HEK293 (cell line): Measurements from ENCODE around the gene TBX3.

ENCODE experiments used
- CTCF ChIA-PET: fragments of 350-600 bp; formaldehyde crosslinking; extraction: SDS; loops from one replicate; lab custom pipeline; 2021; ENCODE audit warnings: antibody characterized with exemption; lab: Yijun Ruan, JAX
- POLR2A ChIA-PET: fragments of 300-600 bp; formaldehyde crosslinking; extraction: SDS; loops from one replicate; lab custom pipeline; 2020; ENCODE audit warnings: antibody characterized with exemption, inconsistent platforms; lab: Yijun Ruan, JAX
- H3K27ac ChIP-seq: fragments of 200-500 bp; sonication (Bioruptor generic); 2 replicates; pipeline ENCODE4 v1.5.1; 2014; ENCODE audit warnings: low read depth, low read length, control low read depth, inconsistent platforms; ENCODE audit errors: extremely low read depth
- H3K36me3 ChIP-seq, 2 experiments: fragments of 200-500 bp in 1 of 2; sonication (Bioruptor generic) in 1 of 2; 1 replicate in 1 of 2; 2 replicates in 1 of 2; pipeline ENCODE4 v1.5.1; 2014 to 2017; ENCODE audit warnings: inconsistent platforms in 2 of 2, low read length in 2 of 2; ENCODE audit not compliant: control insufficient read depth in 2 of 2, insufficient read depth in 1 of 2
- H3K4me1 ChIP-seq: fragments of 200-500 bp; sonication (Bioruptor generic); 2 replicates; pipeline ENCODE4 v1.5.1; 2014; ENCODE audit warnings: mild to moderate bottlenecking, low read length, inconsistent platforms; ENCODE audit not compliant: control insufficient read depth, insufficient read depth
- H3K4me3 ChIP-seq: 2 replicates; pipeline ENCODE4 v1.5.1; 2011; ENCODE audit warnings: low read depth, mild to moderate bottlenecking, control low read depth, low read length, moderate library complexity
- H3K9me3 ChIP-seq: fragments of 200-500 bp; sonication (Bioruptor generic); 2 replicates; pipeline ENCODE4 v1.5.1; 2014; ENCODE audit warnings: low read depth, low read length, inconsistent platforms; ENCODE audit not compliant: control insufficient read depth, insufficient read depth
- BCL11B ChIP-seq: fragments of 450-650 bp; formaldehyde crosslinking; IDR thresholded peaks from 2 replicates; pipeline ENCODE4 v1.5.1; 2016; ENCODE audit warnings: low read depth, missing biosample characterization, missing genetic modification characterization
- GLI2 ChIP-seq: fragments of 450-650 bp; formaldehyde crosslinking; IDR thresholded peaks from 2 replicates; pipeline ENCODE4; 2017; ENCODE audit warnings: missing biosample characterization, missing genetic modification characterization, low read depth, borderline replicate concordance
- GLI4 ChIP-seq: fragments of 450-650 bp; formaldehyde crosslinking; IDR thresholded peaks from 2 replicates; pipeline ENCODE4 v1.5.1; 2016; ENCODE audit warnings: missing biosample characterization, missing genetic modification characterization
- HOXC10 ChIP-seq: sonication (generic); formaldehyde crosslinking; IDR thresholded peaks from 2 replicates; pipeline ENCODE4 v1.8.1; 2023; ENCODE audit warnings: mild to moderate bottlenecking, missing genetic modification reagents
- KLF16 ChIP-seq: fragments of 450-650 bp; formaldehyde crosslinking; IDR thresholded peaks from 2 replicates; pipeline ENCODE4 v1.5.1; 2017; ENCODE audit warnings: missing biosample characterization, missing genetic modification characterization
- KLF7 ChIP-seq: fragments of 450-650 bp; formaldehyde crosslinking; IDR thresholded peaks from 2 replicates; pipeline ENCODE4 v1.5.1; 2016; ENCODE audit warnings: missing biosample characterization, missing genetic modification characterization, borderline replicate concordance
- OVOL3 ChIP-seq: fragments of 450-650 bp; formaldehyde crosslinking; IDR thresholded peaks from 2 replicates; pipeline ENCODE4 v1.5.1; 2016; ENCODE audit warnings: missing biosample characterization, missing genetic modification characterization
- RBAK ChIP-seq: fragments of 450-650 bp; formaldehyde crosslinking; IDR thresholded peaks from 2 replicates; pipeline ENCODE4 v1.5.1; 2016; ENCODE audit warnings: missing biosample characterization, missing genetic modification characterization
- TRIM28 ChIP-seq: IDR thresholded peaks from 2 replicates; pipeline ENCODE4 v1.6.1; 2011; ENCODE audit warnings: low read length, control low read depth, borderline replicate concordance
- ZEB2 ChIP-seq: fragments of 450-650 bp; formaldehyde crosslinking; IDR thresholded peaks from 2 replicates; pipeline ENCODE4 v1.5.1; 2016; ENCODE audit warnings: missing biosample characterization, missing genetic modification characterization
- ZFHX2 ChIP-seq: fragments of 450-650 bp; formaldehyde crosslinking; conservative IDR thresholded peaks from 2 replicates; pipeline ENCODE4 v1.5.1; 2016; ENCODE audit warnings: missing biosample characterization, missing genetic modification characterization
- ZNF133 ChIP-seq: fragments of 450-650 bp; formaldehyde crosslinking; IDR thresholded peaks from 2 replicates; pipeline ENCODE4 v1.5.1; 2016; ENCODE audit warnings: missing biosample characterization, missing genetic modification characterization
- ZNF221 ChIP-seq: fragments of 450-650 bp; formaldehyde crosslinking; IDR thresholded peaks from 2 replicates; pipeline ENCODE4 v1.5.1; 2017; ENCODE audit warnings: missing biosample characterization, missing genetic modification characterization, borderline replicate concordance
- ZNF354C ChIP-seq: fragments of 450-650 bp; formaldehyde crosslinking; IDR thresholded peaks from 2 replicates; pipeline ENCODE4 v1.5.1; 2016; ENCODE audit warnings: missing biosample characterization, missing genetic modification characterization, low read depth, borderline replicate concordance
- ZNF521 ChIP-seq: fragments of 450-650 bp; formaldehyde crosslinking; IDR thresholded peaks from 2 replicates; pipeline ENCODE4 v1.5.1; 2017; ENCODE audit warnings: missing biosample characterization, mild to moderate bottlenecking, missing genetic modification characterization
- ZNF626 ChIP-seq: fragments of 450-650 bp; sonication (Bioruptor Pico); formaldehyde crosslinking; IDR thresholded peaks from 2 replicates; pipeline ENCODE4 v1.5.1; 2018; ENCODE audit warnings: missing biosample characterization, missing genetic modification characterization, inconsistent platforms
- ZNF707 ChIP-seq: fragments of 450-650 bp; formaldehyde crosslinking; IDR thresholded peaks from 2 replicates; pipeline ENCODE4 v1.5.1; 2016; ENCODE audit warnings: missing biosample characterization, missing genetic modification characterization
- ZNF76 ChIP-seq: fragments of 450-650 bp; formaldehyde crosslinking; IDR thresholded peaks from 2 replicates; pipeline ENCODE4; 2016; ENCODE audit warnings: low read depth, missing biosample characterization, missing genetic modification characterization, borderline replicate concordance
- ZNF837 ChIP-seq: fragments of 450-650 bp; formaldehyde crosslinking; IDR thresholded peaks from 2 replicates; pipeline ENCODE4 v1.5.1; 2016; ENCODE audit warnings: missing biosample characterization, missing genetic modification characterization
- ZNF843 ChIP-seq: fragments of 450-650 bp; formaldehyde crosslinking; IDR thresholded peaks from 2 replicates; pipeline ENCODE4 v1.5.1; 2016; ENCODE audit warnings: missing biosample characterization, missing genetic modification characterization
- ZSCAN16 ChIP-seq: fragments of 450-650 bp; formaldehyde crosslinking; IDR thresholded peaks from 2 replicates; pipeline ENCODE4 v1.5.1; 2016; ENCODE audit warnings: missing biosample characterization, missing genetic modification characterization
- TF ChIP-seq, protein P1 (sequence below): fragments of 450-650 bp; formaldehyde crosslinking; IDR thresholded peaks from 2 replicates; pipeline ENCODE4 v1.5.1; 2016; ENCODE audit warnings: missing biosample characterization, missing genetic modification characterization
- TF ChIP-seq, protein P2 (sequence below): fragments of 450-650 bp; formaldehyde crosslinking; optimal IDR thresholded peaks from 2 replicates; pipeline ENCODE3; 2016; ENCODE audit warnings: missing biosample characterization, mild to moderate bottlenecking, missing genetic modification characterization
- TF ChIP-seq, protein P3 (sequence below): fragments of 450-650 bp; formaldehyde crosslinking; IDR thresholded peaks from 2 replicates; pipeline ENCODE4 v1.5.1; 2016; ENCODE audit warnings: missing biosample characterization, missing genetic modification characterization

The TBX3 gene

DNA sequence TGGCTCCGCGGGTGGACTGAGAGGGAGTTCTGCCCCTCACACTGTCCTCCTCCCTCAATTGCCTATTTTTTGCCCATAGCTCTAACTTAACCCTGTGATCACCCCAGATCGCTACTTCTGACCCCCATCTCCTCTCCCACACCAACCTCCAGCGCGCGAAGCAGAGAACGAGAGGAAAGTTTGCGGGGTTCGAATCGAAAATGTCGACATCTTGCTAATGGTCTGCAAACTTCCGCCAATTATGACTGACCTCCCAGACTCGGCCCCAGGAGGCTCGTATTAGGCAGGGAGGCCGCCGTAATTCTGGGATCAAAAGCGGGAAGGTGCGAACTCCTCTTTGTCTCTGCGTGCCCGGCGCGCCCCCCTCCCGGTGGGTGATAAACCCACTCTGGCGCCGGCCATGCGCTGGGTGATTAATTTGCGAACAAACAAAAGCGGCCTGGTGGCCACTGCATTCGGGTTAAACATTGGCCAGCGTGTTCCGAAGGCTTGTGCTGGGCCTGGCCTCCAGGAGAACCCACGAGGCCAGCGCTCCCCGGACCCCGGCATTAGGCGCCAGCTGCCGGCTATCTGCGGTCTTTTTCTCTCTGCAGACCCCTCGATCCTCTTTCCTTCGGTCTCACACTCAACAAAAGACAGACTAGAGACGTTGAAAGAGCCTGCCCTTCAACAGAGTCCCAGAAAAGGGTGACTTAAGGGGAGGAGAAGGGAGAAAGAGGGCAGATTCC is 3.0 kb upstream of the TBX3 start (continued):
- TF ChIP-seq HOXC10 (no peak), KLF7 (tag by site-specific recombination) (no peak), TRIM28 (no peak)
- TF ChIP-seq, all 188 proteins: peak for 0

DNA sequence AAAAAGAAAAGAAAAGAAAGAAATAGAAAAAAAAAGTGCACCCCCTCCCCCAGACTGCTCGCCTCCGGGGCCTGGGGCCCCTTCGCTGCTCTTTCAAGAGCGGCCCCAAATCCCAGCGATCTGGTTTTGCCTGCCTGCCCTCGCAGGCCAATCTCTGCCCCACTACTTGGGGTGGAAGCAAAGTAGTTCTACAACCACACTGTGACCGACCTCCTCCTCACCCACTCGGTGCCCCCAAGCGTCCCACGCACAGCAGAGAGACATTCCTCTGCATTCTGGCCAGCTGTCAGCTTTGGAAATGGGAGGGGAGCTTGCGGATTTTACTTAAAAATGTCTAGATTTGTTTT is 2.4 kb upstream of the TBX3 start:
- H3K9me3 ChIP-seq = no peaks in the 10 kb centered on the region
- TF ChIP-seq GLI4 (tag by site-specific recombination) (no peak), ZFHX2 (tag by site-specific recombination) (peak; percentile 27; the same call in 1 of the 2 replicates)
- H3K36me3 ChIP-seq = peaks cover 0 to 3% of the 10 kb centered on the region in 2 experiments; a peak in 1 of 3 replicates
- POLR2A ChIA-PET = no interaction called here
- H3K4me3 ChIP-seq = no peak overlapping the region
- peaks cover 4% of the 10 kb centered on the region for H3K4me1 ChIP-seq
- CTCF ChIA-PET = no interaction called here
- no peak overlapping the region for H3K27ac ChIP-seq

DNA sequence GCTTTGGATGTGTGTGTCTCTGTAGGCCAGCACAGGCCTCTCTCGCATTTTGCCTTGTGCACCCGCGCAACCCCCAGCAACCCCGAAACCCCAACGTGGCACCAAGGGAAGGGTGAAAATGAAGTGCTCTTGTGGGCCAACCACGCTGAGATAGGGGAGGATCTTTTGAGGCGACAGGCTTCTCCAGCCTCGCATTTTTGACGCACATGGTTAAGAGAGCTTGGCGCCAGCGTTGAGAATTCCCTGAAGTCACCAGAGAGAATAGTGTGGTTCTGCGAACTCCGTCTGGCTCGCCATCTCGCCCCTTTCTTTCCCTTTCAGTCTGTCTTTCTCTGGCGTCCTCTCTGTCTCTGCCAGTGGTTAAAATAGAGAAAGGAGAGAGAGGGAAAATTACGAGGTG is 1.9 kb upstream of the TBX3 start:
- TF ChIP-seq ZNF626 (tag by site-specific recombination) = no peak
- no peak for TF ChIP-seq ZNF521 (tag by site-specific recombination)
- H3K27ac ChIP-seq = no peak overlapping the region
- POLR2A ChIA-PET = no interaction called here
- H3K9me3 ChIP-seq = no peaks in the 10 kb centered on the region; the same call in 1 of the 2 replicates
- no peak overlapping the region for H3K4me3 ChIP-seq
- CTCF ChIA-PET = no interaction called here
- H3K36me3 ChIP-seq = peaks cover 0 to 6% of the 10 kb centered on the region in 2 experiments; a peak in 1 of 3 replicates
- peaks cover 4% of the 10 kb centered on the region for H3K4me1 ChIP-seq

DNA sequence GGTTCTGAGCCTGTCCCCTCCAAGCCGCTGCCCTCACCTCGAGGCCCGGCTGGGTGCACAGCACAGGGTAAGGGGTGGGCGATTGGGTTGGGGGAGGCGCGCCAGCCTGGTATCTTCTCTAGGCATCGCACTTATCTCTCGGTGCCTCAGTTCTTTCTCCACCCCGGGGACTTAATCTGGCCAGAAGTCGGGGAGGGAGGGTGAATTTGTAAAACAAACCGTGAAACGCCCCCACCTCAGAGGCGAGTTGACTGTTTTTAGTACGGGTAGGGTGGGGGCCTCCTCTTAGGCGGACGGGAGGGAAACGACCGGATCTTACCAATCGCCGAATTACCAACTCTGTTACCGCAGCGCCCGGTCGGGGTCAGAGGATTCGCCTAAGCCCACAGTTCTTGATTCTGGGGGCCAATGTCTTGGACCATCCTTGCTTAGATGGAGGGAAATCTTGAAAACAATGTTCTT is 1.4 kb upstream of the TBX3 start:
- TF ChIP-seq TRIM28 (no peak), ZSCAN16 (tag by site-specific recombination) (no peak), ZNF133 (no peak), ZNF76 (tag by site-specific recombination) (no peak), ZEB2 (tag by site-specific recombination) (no peak), RBAK (no peak), ZNF521 (tag by site-specific recombination) (no peak), ZNF707 (tag by site-specific recombination) (no peak), GLI2 (no peak), ZNF837 (tag by site-specific recombination) (no peak), OVOL3 (no peak), KLF16 (tag by site-specific recombination) (no peak), ZNF843 (no peak), ZNF354C (tag by site-specific recombination) (no peak), BCL11B (no peak), ZNF221 (tag by site-specific recombination) (no peak)
- TF ChIP-seq, protein P1, sequence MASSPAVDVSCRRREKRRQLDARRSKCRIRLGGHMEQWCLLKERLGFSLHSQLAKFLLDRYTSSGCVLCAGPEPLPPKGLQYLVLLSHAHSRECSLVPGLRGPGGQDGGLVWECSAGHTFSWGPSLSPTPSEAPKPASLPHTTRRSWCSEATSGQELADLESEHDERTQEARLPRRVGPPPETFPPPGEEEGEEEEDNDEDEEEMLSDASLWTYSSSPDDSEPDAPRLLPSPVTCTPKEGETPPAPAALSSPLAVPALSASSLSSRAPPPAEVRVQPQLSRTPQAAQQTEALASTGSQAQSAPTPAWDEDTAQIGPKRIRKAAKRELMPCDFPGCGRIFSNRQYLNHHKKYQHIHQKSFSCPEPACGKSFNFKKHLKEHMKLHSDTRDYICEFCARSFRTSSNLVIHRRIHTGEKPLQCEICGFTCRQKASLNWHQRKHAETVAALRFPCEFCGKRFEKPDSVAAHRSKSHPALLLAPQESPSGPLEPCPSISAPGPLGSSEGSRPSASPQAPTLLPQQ (tag by site-specific recombination) = no peak
- TF ChIP-seq, protein P2, sequence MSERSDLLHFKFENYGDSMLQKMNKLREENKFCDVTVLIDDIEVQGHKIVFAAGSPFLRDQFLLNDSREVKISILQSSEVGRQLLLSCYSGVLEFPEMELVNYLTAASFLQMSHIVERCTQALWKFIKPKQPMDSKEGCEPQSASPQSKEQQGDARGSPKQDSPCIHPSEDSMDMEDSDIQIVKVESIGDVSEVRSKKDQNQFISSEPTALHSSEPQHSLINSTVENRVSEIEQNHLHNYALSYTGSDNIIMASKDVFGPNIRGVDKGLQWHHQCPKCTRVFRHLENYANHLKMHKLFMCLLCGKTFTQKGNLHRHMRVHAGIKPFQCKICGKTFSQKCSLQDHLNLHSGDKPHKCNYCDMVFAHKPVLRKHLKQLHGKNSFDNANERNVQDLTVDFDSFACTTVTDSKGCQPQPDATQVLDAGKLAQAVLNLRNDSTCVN (tag by site-specific recombination) = no peak
- TF ChIP-seq, protein P3, sequence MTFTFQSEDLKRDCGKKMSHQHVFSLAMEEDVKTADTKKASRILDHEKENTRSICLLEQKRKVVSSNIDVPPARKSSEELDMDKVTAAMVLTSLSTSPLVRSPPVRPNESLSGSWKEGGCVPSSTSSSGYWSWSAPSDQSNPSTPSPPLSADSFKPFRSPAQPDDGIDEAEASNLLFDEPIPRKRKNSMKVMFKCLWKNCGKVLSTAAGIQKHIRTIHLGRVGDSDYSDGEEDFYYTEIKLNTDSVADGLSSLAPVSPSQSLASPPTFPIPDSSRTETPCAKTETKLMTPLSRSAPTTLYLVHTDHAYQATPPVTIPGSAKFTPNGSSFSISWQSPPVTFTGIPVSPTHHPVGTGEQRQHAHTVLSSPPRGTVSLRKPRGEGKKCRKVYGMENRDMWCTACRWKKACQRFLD (tag by site-specific recombination) = no peak
- Histone ChIP-seq H3K9me3 (no peaks in the 10 kb centered on the region; the same call in 1 of the 2 replicates), H3K36me3 (peaks cover 0 to 11% of the 10 kb centered on the region in 2 experiments; a peak in 1 of 3 replicates), H3K27ac (peak overlapping the region; percentile 91), H3K4me1 (peaks cover 4% of the 10 kb centered on the region), H3K4me3 (peak overlapping the region; percentile 88; the same call in 1 of the 2 replicates)
- POLR2A ChIA-PET = interaction anchor here (0.9 to 2.2 kb wide), 12 partner anchors 12 to 577 kb away, joined by 3 to 16 read pairs (median 8); no protein-coding TSS in a partner anchor
- CTCF ChIA-PET = interaction anchor here (0.6 kb wide), 1 partner anchor 60 kb away, joined by 3 read pairs; no protein-coding TSS in a partner anchor
